Hepatocyte (in vitro differentiated cells): ENCODE results near the gene SUPT4H1. TPM values are rescaled to one million over a fixed set of nuclear protein-coding genes. Genes with fewer than 3 reads are reported as not detected.

Source experiments
- DNase-seq: peaks from one replicate; pipeline ENCODE4 v3.0.0-alpha.2; 2016; ENCODE audit warnings: low spot score
- H2AFZ ChIP-seq: fragments of 200-600 bp; sonication (generic); 2 replicates; pipeline ENCODE4 v1.6.0; 2016; ENCODE audit warnings: antibody characterized with exemption, mild to moderate bottlenecking
- H3K27ac ChIP-seq: fragments of 200-600 bp; sonication (generic); 2 replicates; pipeline ENCODE4 v1.5.1; 2016; ENCODE audit warnings: mild to moderate bottlenecking
- H3K27me3 ChIP-seq: fragments of 200-600 bp; sonication (generic); 2 replicates; pipeline ENCODE4 v1.6.1; 2016
- H3K36me3 ChIP-seq: fragments of 200-600 bp; sonication (generic); replicated peaks from 2 replicates; pipeline ENCODE4 v1.5.1; 2016; ENCODE audit warnings: low read depth; ENCODE audit not compliant: insufficient read depth
- H3K4me1 ChIP-seq: fragments of 200-600 bp; sonication (generic); 2 replicates; pipeline ENCODE4 v1.5.1; 2016; ENCODE audit warnings: mild to moderate bottlenecking, moderate library complexity; ENCODE audit not compliant: insufficient read depth
- H3K4me2 ChIP-seq: fragments of 200-600 bp; sonication (generic); 2 replicates; pipeline ENCODE4 v1.6.0; 2016
- H3K4me3 ChIP-seq: fragments of 200-600 bp; sonication (generic); 2 replicates; pipeline ENCODE4 v1.5.1; 2016; ENCODE audit warnings: mild to moderate bottlenecking
- H3K79me2 ChIP-seq: fragments of 200-600 bp; sonication (generic); 2 replicates; pipeline ENCODE4 v1.6.0; 2017; ENCODE audit warnings: mild to moderate bottlenecking
- H3K9me2 ChIP-seq: fragments of 200-600 bp; sonication (generic); replicated peaks from 2 replicates; pipeline ENCODE4 v1.6.0; 2017; ENCODE audit warnings: mild to moderate bottlenecking; ENCODE audit not compliant: insufficient read depth
- H3K9me3 ChIP-seq: fragments of 200-600 bp; sonication (generic); 2 replicates; pipeline ENCODE4 v1.5.1; 2016; ENCODE audit warnings: low read depth, mild to moderate bottlenecking
- H4K20me1 ChIP-seq: fragments of 200-600 bp; sonication (generic); 2 replicates; pipeline ENCODE4 v1.6.0; 2016; ENCODE audit warnings: mild to moderate bottlenecking; ENCODE audit not compliant: insufficient read depth, poor library complexity, severe bottlenecking
- CTCF ChIP-seq: fragments of 200-600 bp; sonication (generic); IDR thresholded peaks from 2 replicates; pipeline ENCODE4 v1.5.1; 2016; ENCODE audit warnings: antibody characterized with exemption, mild to moderate bottlenecking; ENCODE audit not compliant: poor library complexity
- EZH2 ChIP-seq: fragments of 200-600 bp; sonication (generic); IDR thresholded peaks from 2 replicates; pipeline ENCODE4 v1.6.1; 2016; ENCODE audit warnings: antibody characterized with exemption, mild to moderate bottlenecking, borderline replicate concordance
- EZH2phosphoT487 ChIP-seq: fragments of 200-600 bp; sonication (generic); IDR thresholded peaks from one replicate; pipeline ENCODE4 v1.6.1; 2018; ENCODE audit warnings: antibody characterized with exemption, mild to moderate bottlenecking, low read depth, moderate library complexity; ENCODE audit not compliant: unreplicated experiment, severe bottlenecking
- WGBS: methylation state at CpG from one replicate; pipeline ENCODE4 v1.1.6; 2016; ENCODE audit warnings: low lambda C conversion rate; ENCODE audit errors: missing lambda C conversion rate; 5-methylcytosine and 5-hydroxymethylcytosine counted together
- polyA plus RNA-seq: library from polyadenylated mRNA; unstranded; fragments of >200 nt; fragmentation: Nextera tagmentation; extraction: Ambion mirVana; gene quantifications from 2 replicates; pipeline ENCODE4 v1.2.1, GENCODE V29; 2016
- total RNA-seq: library from RNA; depleted of rRNA; stranded (reverse); fragments of >200 nt; gene quantifications from 2 replicates; pipeline ENCODE4 v1.2.3, GENCODE V29; 2014

Gene SUPT4H1
- total and polyA plus RNA-seq, 2 experiments from 2014 or later = 54.5 to 108 TPM

DNA sequence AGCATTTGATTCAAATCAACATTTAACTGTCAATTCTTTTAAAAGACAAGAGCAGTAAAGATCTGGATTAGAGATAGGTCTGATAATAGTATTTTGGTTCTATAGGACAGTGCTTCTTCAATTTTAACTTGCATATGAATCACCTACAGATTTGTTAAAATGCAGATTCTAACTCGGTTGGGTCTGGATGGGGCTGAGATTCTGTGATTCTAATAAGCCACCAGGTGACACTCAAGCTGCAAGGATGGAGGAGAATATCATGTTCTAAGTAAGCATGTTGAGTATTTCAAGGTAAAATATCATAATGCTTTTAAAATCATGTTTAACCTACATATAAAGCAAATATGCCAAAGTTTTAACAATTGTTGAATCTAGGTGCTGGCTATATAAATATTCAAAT lies 39.2 kb downstream of the SUPT4H1 start:
- no peaks in the 10 kb centered on the region for H3K9me3 ChIP-seq
- no peaks in the 10 kb centered on the region for H3K79me2 ChIP-seq
- no peak overlapping the region for H3K27ac ChIP-seq
- no peaks in the 10 kb centered on the region for H3K27me3 ChIP-seq
- no peaks in the 10 kb centered on the region for H3K9me2 ChIP-seq
- no peaks in the 10 kb centered on the region for H4K20me1 ChIP-seq
- peak; percentile 2 for DNase-seq
- H3K36me3 ChIP-seq = no peaks in the 10 kb centered on the region
- H3K4me2 ChIP-seq = no peak overlapping the region
- H3K4me1 ChIP-seq = no peaks in the 10 kb centered on the region
- 48% methylated on average over 1 of the region's 1 CpG for WGBS
- TF ChIP-seq EZH2phosphoT487 = no peak
- TF ChIP-seq EZH2 = no peak
- TF ChIP-seq CTCF = no peak
- no peak overlapping the region for H2AFZ ChIP-seq
- H3K4me3 ChIP-seq = no peak overlapping the region

DNA sequence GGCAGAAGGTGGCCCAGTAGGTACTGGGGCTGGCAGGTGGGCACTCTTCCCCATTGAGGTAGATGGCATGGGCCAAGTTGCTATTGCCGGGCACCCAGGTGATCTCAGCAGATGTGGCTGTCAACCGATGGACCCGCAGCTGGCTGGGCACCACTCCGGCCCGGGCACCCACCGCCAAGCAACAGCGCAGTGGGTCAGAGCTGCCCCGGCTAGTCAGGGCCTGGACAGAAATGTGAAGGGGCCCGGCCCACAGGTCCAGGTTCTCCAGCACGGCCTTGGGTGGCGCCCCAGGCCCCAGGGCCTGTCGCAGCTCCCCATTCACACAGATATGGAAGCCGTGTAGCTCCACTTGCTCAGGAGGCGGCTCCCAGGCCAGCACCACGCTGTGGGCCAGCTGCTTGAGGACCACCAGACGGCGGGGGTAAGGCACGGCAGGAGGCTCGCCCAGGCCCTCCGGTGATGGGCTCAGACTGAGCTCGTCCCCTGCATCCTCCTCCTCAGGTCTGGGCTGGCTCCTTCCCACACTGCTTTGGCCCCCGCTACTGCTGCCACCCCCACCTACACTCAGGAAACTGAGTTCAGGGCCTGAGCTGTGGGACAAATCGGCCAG lies 39.9 kb downstream of the SUPT4H1 start:
- no peak for DNase-seq
- WGBS = 91% methylated on average over 23 of the region's 23 CpGs
- TF ChIP-seq EZH2phosphoT487 (no peak), EZH2 (no peak), CTCF (no peak)

DNA sequence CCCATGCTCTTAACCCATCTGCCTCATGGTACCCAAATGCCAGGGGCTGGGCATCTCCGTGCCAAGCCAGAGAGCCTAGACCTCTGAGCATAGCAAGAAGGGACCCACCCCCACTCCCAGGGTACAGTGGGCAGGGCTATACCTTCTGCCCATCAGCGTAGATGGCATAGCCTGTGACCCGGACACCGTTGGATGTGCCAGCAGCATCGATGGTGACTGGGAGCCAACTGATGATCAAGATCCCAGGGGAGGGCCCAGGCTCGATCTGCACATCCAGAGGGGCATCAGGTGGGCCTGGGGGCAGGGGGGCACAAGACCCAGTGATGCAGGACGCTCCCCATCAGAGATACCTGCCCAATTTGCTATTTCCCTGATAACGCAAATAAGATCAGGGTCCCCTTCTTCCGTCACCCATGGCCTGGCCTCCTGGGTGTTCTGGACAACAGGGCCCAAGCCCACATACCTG lies 40.5 kb downstream of the SUPT4H1 start:
- Histone ChIP-seq H3K79me2 (no peaks in the 10 kb centered on the region), H3K27me3 (no peaks in the 10 kb centered on the region), H3K36me3 (no peaks in the 10 kb centered on the region), H4K20me1 (no peaks in the 10 kb centered on the region), H2AFZ (no peak overlapping the region), H3K9me2 (no peaks in the 10 kb centered on the region), H3K4me3 (no peak overlapping the region), H3K9me3 (no peaks in the 10 kb centered on the region), H3K27ac (no peak overlapping the region), H3K4me1 (no peaks in the 10 kb centered on the region), H3K4me2 (no peak overlapping the region)
- 97% methylated on average over 9 of the region's 9 CpGs for WGBS
- no peak for DNase-seq
- TF ChIP-seq EZH2phosphoT487 = no peak
- TF ChIP-seq CTCF = no peak
- no peak for TF ChIP-seq EZH2

More for the DNA sequence above, 39.9 kb downstream of the SUPT4H1 start:
- Histone ChIP-seq H2AFZ (no peak overlapping the region), H3K27ac (no peak overlapping the region), H4K20me1 (no peaks in the 10 kb centered on the region), H3K9me3 (no peaks in the 10 kb centered on the region), H3K9me2 (no peaks in the 10 kb centered on the region), H3K4me2 (no peak overlapping the region), H3K4me3 (no peak overlapping the region), H3K4me1 (no peaks in the 10 kb centered on the region), H3K79me2 (no peaks in the 10 kb centered on the region), H3K36me3 (no peaks in the 10 kb centered on the region), H3K27me3 (no peaks in the 10 kb centered on the region)
